Right kidney (tissue), 1 donor: ENCODE measurements around the gene CBL.

ENCODE experiments used
- DNase-seq: peaks from one replicate; pipeline ENCODE4 v3.0.0-alpha.2; 2016

Gene CBL

DNA sequence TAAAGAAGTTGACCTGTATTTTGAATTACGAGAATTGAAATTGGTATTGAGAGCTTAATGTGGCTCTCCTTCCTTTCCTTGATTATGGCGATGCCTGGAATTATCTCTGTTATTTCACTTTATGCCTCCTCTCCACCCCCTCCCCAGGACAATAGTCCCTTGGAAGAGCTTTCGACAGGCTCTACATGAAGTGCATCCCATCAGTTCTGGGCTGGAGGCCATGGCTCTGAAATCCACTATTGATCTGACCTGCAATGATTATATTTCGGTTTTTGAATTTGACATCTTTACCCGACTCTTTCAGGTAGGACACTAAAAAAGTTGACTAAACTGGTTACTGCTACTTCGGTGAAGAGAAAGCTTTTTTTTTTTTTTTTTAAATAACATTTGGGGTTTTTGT, 67.6 kb downstream of the CBL start:
- DNase-seq = no peak

DNA sequence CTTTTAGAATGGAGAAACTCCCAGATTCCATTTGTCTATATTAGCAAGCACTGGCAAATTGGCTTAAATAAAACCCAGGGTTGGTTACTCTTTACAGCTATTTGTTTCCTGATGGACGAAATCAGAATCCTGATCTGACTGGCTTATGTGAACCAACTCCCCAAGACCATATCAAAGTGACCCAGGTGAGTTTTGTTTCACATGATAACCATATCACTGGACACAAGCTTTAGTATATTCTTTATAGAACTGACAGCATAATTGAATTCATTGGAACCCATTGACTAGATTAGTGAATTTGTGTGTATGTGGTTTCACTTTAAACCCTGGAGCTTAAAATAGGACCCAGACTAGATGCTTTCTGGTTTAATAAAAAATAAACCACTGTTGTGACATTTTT, 71.5 kb downstream of the CBL start:
- DNase-seq = no peak

DNA sequence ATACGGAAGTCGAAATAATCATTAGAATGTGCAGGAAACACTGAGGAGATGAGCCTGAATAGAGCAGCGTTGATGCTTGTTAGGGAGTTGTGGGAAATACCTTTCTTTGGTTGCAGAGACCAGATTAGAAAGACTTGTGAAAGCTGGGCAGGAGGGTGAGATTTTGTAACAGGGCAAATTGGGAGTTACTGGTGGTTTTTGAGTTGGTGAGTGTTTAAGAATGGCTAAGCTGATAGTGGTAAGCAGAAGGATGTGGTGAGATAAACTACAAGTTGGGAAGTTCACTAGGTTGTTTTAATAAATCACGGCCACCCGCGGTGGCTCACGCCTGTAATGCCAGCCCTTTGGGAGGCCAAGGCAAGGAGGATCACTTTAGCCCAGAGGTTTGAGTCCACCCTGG, 76.4 kb downstream of the CBL start:
- DNase-seq = no peak

DNA sequence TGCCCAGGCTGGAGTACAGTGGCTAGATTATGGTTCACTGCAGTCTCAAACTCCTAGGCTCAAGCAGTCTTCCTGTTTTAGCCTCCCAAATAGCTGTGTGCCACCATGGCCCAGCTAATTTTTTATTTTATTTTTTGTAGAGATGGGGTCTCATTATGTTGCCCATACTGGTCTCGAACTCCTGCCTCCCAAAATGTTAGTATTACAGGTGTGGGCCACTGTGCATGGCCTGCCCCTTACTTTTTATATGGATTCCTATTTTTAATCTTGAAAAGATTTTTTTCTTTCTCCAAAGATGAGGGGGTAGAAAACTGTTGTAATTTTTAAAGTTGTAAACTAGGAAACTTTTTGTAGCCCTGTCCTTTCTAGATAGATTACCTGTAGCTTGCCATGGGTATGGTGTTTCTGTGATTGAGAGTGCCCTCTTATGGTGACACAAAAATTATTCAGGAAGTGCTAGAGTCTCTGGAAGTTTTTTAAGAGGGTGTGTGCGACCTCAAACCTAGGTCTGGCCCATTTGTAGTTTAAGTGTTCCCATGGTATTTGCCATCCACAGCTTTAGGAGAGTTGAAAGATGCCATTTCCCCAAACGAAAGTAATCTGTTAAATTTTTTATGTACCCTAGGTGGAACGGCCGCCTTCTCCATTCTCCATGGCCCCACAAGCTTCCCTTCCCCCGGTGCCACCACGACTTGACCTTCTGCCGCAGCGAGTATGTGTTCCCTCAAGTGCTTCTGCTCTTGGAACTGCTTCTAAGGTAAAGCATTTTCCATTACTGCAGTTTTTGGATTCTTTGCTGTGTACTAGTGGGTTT, 78.4 kb downstream of the CBL start:
- no peak for DNase-seq

DNA sequence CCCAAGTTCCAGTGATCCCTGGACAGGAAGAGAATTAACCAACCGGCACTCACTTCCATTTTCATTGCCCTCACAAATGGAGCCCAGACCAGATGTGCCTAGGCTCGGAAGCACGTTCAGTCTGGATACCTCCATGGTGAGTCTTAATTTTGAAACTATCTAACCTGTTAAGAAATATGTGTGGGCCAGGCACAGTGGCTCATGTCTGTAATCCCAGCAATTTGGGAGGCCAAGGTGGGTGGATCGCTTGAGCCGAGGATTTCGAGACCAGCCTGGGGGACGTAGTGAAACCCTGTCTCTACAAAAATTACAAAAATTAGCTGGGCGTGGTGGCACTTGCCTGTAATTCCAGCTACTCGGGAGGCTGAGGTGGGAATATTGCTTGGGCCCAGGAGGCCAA, 79.3 kb downstream of the CBL start:
- no peak for DNase-seq

DNA sequence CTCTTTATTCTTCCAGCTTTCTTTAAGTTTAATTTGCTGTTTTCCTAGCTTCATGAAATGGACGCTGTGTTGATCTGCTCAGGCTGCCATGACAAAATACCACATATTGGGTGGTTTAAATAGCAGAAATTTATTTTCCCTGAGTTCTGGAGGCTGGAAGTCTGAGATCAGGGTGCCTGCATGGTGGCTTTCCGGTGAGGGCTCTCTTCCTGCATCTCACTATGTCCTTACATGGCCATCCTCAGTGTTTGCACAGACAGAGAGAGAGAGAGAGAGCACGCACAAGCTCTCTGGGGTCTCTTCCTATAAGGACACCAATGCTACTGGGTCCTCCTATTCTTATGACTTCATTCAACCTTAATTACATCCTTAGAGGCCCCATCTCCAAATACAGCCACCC, 82.1 kb downstream of the CBL start:
- DNase-seq = no peak

DNA sequence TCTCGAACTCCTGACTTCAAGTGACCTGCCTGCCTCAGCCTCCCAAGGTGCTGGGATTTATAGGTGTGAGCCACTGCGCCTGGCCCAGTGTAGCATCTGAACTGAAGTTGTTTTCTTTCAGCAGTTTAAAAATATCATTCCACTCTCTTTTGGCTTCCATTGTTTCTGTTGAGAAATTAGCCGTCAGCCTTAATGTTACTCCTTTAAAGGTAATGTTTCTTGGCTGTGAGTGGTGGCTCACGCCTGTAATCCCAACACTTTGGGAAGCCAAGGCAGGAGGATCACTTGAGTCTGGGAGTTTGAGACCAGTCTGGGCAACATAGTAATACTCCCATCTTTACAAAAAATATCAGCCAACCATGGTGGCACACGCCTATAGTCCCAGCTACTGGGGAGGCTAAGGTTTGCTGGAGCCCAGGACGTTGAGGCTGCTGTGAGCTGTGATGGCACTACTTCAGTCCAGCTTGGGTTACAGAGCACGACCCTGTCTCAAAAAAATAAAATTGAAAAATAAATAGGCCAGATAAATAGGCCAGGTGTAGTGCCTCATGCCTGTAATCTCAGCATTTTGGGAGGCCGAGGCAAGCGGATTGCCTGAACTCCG, 84.9 kb downstream of the CBL start:
- DNase-seq = no peak

DNA sequence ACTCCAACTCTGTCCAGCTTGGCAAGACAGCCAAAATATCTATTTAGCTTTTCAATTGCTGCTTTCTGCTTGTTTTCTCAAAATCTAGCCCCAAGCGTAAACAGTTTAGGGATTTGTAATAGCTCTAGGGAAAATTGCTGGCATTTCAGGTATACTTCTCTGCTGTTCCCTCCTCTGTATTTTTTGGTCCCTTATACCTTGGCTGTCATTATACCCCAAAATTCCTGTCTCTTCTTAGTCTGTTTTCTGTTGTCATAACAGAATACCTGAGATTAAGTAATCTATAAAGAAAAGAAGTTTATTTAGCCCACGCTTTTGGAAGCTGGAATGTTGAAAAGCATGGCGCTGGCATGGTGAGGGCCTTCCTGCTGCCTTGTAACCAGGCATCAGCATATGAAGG, 87.3 kb downstream of the CBL start:
- DNase-seq = no peak

DNA sequence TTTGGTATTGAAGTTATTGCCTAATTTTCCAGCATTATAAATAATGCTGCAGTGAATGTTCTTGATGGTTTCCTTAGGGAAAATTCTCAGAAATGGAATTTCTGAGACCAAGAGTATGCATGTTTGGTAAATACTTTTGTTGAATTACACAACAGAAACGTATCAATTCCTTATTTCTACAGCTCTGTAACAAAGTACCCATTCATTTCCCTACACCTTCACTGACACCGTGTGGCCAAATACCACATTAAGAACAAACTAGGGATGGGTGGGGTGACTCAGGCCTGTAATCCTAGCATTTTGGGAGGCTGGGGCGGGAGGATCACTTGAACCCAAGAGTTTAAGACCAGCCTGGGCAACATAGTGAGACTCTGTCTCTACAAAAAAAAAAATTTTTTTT, 89.0 kb downstream of the CBL start:
- no peak for DNase-seq

DNA sequence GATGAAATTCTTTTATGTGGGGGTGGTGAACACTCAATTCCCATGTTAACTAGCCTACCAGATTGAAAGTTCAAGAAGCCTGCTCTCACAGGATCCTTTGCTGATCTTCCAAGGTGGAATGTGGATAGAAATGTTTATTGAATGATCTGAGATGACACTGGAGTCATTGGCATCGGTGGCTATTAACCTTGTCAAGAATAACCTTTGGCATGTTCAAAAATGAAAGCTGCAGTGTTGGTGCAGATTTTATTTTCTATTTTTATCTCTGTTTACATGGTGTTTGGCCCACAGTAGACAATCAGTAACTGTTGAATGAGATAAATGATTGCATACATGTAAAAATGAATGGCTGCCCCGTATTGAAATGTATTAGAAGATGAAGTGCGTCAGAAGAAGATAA, 91.8 kb downstream of the CBL start:
- DNase-seq = no peak

DNA sequence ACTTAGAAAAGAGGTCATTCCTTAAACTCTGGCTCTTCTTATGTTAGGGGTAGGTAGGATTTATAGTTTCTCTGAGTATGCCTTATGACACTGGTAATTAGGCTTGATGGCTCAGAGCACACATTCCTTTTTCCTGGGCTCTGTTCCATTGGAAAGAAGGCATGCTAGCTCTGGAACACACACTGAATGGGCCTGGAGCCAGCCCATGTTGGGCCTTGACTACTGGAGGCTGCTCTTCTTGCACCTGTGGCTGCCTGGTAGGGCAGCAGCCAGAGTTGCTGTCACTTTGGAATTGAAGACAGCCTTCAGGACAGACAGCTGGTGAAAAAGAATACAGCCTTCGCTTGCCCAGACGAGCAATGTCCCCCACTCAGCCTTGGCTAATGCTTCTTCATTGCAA, 92.6 kb downstream of the CBL start:
- no peak for DNase-seq

DNA sequence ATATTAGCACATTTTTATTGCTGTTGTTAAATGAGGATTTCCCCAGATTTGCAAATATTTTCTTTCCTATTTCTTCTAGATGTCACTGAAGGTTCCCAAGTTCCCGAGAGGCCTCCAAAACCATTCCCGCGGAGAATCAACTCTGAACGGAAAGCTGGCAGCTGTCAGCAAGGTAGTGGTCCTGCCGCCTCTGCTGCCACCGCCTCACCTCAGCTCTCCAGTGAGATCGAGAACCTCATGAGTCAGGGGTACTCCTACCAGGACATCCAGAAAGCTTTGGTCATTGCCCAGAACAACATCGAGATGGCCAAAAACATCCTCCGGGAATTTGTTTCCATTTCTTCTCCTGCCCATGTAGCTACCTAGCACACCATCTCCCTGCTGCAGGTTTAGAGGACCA, 93.3 kb downstream of the CBL start:
- no peak for DNase-seq

DNA sequence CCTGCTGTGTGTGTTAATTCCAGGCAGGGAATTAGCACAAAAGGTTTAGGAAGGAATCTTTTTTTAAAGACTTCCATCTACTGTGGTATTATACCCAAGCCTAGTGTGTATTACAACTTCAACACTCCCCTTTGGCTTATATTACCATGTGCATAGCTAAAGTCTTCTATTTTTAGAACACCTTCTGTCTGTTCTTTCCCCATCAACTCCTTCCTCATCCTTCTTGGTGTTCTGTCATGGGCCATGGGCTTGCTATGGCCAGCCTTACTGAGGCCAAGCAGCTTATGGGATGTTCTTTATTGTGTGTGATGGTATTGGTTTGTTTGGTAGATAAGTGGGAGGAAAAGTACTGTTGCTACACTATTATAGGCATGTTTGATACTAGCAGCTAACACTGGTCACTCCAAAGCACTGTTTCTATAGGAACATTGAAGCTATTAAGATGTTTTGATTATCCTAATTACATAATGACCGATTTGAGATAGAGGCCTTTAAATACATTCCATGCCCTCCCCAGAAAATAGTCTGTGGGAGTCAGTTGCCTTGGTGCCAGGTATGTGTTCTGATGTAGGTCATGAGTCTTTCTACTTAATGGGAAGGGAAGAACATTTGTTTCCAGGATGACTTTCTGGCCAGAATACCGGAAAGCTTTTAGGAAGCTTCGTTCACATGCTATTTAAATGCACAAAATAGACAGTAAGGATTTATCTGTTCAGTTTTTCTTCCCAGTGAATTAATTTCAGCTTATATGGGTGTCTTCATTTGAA, 94.2 kb downstream of the CBL start:
- DNase-seq = no peak

DNA sequence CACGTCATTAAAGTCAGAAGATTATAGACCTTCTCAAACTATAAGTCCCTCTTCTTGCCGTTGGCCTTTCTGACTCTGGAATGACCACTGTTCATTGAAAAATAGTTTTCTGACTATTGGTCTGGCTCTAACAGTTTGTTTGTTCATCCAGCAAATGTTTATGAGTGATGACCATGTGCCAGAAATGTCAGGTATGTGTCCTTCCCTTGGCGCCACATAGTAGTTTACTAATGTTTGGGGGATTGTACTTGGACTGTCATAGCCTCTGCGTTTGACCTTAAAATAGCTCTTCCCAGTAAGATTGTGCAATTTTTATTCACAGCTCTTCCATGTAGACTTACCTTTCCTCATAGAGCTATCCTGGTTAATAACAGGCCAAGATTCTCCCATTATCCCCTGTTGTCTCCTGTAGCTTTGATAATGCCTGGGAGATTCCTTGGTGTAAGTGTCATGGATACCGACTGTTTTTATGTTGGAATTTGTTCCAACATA, 97.1 kb downstream of the CBL start:
- no peak for DNase-seq

DNA sequence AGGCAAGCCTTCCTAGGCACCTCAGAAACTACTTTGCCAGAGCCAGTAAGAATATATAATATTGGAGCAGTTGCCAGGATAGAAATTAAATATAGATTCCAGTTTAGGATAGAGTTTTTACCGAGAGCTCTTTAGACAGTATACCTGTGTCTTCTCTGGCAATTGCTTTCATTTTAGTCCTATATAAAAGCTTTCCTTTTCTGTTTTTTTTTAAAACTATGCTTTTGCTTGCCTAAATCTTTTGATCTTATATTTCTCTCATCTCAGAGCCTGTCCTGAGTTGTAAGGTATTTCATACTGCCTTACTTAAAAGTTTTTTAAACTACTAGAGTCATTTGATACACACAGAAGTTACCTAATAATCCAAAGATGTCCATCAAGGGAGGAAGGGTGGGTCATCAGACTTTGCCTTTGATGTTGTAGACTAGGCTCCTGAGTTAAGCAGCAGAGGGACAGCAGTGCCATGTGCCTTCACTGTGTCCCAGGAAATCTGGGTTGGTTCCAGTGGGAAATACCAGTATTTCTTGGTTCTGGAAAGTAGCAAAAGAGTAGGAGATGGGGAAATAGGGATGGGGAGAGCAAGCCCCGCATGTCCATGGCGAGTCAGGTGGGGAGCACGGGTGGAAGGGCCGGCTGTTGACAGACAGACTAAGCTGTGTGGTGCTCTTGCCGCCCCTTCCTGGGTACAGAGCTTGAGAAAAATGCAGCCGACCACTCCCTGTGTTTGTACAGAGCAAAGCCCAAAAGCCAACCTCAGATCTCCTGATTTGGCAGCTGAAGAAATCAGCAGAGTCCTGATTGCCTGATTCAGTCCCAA, 99.6 kb downstream of the CBL start:
- no peak for DNase-seq

DNA sequence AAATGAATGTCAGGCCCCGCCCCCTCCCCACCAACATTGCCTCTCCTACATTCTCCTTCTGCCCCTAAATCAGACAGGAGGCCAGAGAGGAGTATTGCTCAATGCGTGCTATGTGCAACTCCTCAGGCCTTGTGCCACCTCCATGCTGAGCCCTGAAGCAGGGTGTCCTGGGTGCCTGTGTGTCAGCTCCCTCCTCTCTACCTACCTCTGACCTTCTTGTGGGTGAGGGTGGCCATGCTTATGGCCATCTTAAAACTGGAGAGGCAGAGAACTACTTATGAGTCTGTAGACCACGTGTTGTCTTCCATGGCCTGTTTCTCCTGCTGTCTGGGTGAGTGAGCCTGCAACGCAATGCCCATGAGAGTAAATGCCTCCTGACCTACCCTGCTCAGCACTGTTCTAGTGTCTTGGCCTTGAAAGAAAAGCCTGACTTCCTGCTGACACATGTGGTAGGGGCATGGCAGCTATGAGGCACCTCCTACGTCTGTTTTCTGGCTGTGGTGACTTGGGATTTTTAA, 100.3 kb downstream of the CBL start:
- DNase-seq = no peak

DNA sequence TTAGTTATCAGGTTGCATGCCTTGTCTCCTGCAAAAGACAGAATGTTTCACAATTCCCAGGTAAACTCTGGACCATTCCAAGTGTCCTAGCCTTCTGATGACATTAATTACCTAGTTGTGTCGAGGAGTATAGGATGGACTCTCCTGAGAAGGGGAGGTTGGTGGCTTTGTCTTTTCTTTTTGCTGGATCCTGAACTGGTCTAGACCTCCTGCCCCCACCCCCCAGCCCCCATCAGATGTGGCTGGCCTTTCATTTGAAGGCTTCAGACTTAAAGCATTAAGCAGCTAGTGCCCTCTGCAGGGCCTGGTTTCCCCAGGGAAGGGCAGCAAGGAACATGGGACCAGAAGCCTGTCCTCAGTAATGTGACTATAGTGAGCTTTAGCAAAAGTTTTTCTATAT, 101.1 kb downstream of the CBL start:
- DNase-seq = no peak

DNA sequence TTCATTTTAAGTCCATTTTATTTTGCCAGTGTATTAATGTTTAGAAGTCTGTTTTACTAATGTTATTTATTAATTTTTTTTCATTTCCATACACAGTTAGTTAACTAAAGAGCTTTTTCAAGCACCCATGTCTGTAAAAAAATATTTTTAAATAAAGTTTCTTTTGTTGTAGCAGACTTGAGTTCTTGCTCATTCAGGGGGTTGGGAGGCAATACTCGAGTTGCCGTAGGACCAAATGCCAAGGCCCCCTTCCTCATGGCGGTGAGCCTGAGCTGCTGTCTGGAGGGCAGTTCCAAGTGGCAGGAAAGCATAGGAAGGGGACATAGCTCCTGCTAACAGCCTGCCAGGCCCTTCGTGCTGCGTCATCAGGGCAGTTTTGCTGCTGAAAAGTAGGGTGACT, 101.8 kb downstream of the CBL start:
- no peak for DNase-seq

DNA sequence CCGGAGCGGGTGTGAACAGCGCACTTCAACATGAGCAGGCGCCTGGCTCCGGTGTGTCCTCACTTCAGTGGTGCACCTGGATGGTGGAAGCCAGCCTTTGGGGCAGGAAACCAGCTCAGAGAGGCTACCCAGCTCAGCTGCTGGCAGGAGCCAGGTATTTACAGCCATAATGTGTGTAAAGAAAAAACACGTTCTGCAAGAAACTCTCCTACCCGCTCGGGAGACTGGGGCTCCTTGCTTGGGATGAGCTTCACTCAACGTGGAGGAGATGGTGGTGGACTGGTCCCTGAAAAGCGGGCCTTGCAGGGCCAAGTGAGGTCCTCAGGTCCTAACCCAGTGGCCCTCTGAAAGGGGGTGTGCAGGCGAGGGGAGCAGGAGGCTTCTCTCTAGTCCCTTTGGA, 103.3 kb downstream of the CBL start:
- no peak for DNase-seq

DNA sequence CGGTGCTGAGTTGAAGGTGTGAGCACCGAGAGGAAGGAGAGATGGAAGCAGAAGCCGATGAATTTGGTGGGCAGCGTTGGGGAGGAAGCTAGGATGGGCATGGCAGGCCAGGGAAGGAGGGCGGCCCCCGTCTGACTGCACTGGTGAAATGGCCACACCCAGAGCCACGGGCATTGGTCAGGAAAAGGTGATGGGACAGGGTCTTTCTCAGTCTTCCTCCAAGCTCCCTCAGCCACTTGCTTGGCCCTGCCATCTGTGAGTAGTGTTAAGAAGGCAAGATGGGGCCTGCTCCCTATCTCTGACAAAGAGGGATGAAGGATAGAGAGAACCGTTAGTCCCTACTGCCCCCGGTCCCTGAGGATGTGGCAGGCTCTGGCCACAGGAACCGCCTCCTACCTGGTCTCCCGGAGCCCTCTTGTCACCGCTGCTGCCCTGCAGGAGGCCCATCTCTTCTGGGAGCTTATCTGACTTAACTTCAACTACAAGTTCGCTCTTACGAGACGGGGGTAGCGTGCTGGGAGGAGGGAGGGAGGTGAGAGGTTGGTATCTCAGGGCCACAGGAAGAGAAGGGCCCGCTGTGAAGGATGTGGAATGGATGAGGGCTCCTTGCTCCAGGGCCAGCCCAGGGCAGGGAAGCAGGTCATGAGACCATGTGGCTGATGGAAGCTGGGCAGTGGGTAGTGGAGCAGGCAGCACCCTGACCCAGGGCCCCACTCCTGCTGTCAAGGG, 104.0 kb downstream of the CBL start:
- no peak for DNase-seq

DNA sequence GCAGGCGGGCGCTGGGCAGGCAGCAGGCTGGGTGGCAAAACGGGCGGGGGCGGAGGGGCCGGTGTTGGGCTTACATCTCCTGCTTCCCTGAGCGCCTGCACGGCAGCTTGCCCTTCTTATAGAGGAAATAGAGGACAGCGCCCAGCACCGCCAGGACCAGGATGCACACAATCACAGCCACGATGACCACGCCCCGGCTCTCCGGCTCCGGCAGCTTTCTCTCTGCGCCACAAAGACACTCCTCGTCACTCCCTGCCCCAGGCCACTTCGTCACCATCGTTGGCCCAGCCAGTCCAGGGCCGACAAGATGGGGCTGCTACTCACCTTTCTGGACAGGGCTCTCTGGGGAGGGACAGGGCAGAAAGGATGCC, 104.5 kb downstream of the CBL start:
- no peak for DNase-seq

DNA sequence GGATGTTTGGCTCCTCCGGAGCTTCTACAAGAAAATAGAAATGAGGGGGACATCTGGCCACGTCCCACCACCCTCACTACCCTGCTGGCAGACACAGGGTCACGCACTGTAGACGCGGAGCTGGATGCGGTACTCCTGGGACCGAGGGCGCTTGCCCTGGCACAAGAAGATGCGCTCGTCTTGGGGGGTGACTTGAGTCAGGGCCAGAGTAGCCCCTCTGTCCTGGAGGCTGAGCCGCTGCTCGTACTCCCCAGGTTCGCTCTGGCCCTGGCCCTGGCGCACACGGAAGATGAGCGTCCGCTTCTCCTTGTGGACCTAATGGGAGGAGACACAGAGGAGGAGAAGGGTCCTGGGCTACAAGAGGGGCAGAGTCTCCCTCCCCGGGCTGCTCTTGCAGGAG, 108.6 kb downstream of the CBL start:
- no peak for DNase-seq
